Hepatocyte (in vitro differentiated cells): ENCODE data around the gene PIK3R5.
"Not testable (repeated sequence)": the region's sequence is repeated elsewhere in the genome, so short reads cannot be mapped to it uniquely, and the experiment has no call there.

Experiments used
- EZH2phosphoT487 ChIP-seq: fragments of 200-600 bp; sonication (generic); IDR thresholded peaks from one replicate; pipeline ENCODE4 v1.6.1; 2018; ENCODE audit warnings: antibody characterized with exemption, mild to moderate bottlenecking, low read depth, moderate library complexity; ENCODE audit not compliant: unreplicated experiment, severe bottlenecking
- TF ChIP-seq, protein P1 (sequence below): fragments of 200-600 bp; sonication (generic); IDR thresholded peaks from 2 replicates; pipeline ENCODE4 v1.5.1; 2016; ENCODE audit warnings: antibody characterized with exemption, mild to moderate bottlenecking; ENCODE audit not compliant: poor library complexity

DNA sequence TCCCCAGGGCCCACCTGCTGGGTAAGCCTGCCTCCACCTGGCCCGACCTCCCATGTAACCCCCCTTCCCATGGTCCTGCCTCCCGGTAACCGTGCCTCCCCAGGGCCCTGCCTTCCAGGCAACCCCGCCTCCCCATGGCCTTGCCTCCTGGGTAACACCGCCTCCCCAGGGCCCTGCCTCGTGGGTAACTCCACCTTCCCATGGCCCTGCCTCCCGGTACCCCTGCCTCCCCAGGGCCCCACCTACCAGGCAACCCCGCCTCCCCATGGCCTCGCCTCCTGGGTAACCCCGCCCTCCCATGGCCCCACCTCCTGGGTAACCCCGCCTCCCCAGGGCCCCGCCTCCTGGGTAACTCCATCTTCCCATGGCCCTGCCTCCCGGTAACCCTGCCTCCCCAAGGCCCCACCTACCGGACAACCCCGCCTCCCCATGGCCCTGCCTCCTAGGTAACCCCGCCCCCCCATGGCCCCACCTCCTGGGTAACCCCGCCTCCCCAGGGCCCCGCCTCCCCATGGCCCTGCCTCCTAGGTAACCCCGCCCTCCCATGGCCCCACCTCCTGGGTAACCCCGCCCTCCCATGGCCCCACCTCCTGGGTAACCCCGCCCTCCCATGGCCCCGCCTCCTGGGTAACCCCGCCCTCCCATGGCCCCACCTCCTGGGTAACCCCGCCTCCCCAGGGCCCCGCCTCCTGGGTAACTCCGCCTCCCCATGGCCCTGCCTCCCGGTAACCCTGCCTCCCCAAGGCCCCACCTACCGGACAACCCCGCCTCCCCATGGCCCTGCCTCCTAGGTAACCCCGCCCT is 80.1 kb downstream of the PIK3R5 start:
- TF ChIP-seq, protein P1, sequence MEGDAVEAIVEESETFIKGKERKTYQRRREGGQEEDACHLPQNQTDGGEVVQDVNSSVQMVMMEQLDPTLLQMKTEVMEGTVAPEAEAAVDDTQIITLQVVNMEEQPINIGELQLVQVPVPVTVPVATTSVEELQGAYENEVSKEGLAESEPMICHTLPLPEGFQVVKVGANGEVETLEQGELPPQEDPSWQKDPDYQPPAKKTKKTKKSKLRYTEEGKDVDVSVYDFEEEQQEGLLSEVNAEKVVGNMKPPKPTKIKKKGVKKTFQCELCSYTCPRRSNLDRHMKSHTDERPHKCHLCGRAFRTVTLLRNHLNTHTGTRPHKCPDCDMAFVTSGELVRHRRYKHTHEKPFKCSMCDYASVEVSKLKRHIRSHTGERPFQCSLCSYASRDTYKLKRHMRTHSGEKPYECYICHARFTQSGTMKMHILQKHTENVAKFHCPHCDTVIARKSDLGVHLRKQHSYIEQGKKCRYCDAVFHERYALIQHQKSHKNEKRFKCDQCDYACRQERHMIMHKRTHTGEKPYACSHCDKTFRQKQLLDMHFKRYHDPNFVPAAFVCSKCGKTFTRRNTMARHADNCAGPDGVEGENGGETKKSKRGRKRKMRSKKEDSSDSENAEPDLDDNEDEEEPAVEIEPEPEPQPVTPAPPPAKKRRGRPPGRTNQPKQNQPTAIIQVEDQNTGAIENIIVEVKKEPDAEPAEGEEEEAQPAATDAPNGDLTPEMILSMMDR: not testable (repeated sequence)
- not testable (repeated sequence) for TF ChIP-seq EZH2phosphoT487
